Parathyroid adenoma (tissue), 2 donors: ENCODE results near the gene SLC5A7.

Experiments
- H2AFZ ChIP-seq: fragments of 300-600 bp; sonication (generic); one replicate; pipeline ENCODE4 v1.7.0; 2017; ENCODE audit warnings: antibody characterized with exemption, mild to moderate bottlenecking
- H3K27ac ChIP-seq: fragments of 300-600 bp; sonication (generic); one replicate; pipeline ENCODE4 v1.7.0; 2017
- H3K27me3 ChIP-seq: fragments of 300-600 bp; sonication (generic); one replicate; pipeline ENCODE4 v1.7.0; 2017; ENCODE audit warnings: low read length; ENCODE audit not compliant: control insufficient read depth, insufficient read depth
- H3K36me3 ChIP-seq: fragments of 300-600 bp; sonication (generic); one replicate; pipeline ENCODE4 v1.7.0; 2017; ENCODE audit warnings: low read length; ENCODE audit not compliant: control insufficient read depth, insufficient read depth
- H3K4me1 ChIP-seq: fragments of 300-600 bp; sonication (generic); one replicate; pipeline ENCODE4 v1.7.0; 2017; ENCODE audit warnings: control low read depth
- H3K4me2 ChIP-seq: fragments of 300-600 bp; sonication (generic); one replicate; pipeline ENCODE4 v1.7.0; 2017; ENCODE audit warnings: low read length
- H3K4me3 ChIP-seq: fragments of 300-600 bp; sonication (generic); one replicate; pipeline ENCODE4 v1.7.0; 2017; ENCODE audit warnings: low read depth, low read length
- H3K79me2 ChIP-seq: fragments of 300-600 bp; sonication (generic); one replicate; pipeline ENCODE4 v1.7.0; 2017; ENCODE audit warnings: control low read depth
- H3K9ac ChIP-seq: fragments of 300-600 bp; sonication (generic); one replicate; pipeline ENCODE4 v1.7.0; 2017; ENCODE audit warnings: mild to moderate bottlenecking
- H3K9me3 ChIP-seq: fragments of 300-600 bp; sonication (generic); one replicate; pipeline ENCODE4 v1.7.0; 2017; ENCODE audit warnings: low read length; ENCODE audit not compliant: control insufficient read depth
- TF ChIP-seq, protein P1 (sequence below): fragments of 300-600 bp; sonication (generic); IDR thresholded peaks from one replicate; pipeline ENCODE4 v1.7.0; 2017; ENCODE audit warnings: antibody characterized with exemption, mild to moderate bottlenecking
- donor health status: primary hyperparathyroidism.

Gene SLC5A7

DNA sequence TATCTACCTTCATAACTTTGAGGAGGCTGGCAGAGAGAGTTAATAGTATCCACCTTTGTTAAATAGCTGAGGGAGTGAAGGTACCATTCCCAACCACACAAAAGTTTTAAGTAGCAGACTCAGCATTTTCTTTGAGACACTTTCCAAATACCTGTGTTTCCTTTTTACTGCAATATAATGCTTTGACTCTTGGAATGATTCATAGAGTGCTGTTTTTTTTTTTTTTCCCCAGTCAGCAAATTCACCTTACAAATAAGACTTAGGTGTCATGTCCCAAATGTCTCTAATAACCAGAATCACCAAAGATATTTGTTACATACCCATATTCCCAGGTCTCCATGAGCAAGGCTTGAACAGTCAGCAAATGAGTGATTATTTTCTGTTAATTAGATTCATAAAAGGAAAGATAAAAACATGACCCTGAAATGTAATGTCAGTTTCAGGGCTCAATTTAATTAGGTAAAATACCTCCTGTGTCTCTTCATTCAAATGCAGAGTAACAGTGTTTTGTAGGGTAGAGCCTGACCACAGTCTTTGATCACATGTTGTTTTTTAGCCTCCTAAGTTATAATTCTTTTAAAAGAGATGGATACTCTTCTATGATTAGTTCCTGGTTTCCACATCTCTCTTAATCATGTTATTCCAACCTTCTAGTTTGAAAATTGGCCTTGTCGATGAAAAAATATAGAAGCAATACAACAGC lies 39.9 kb downstream of the SLC5A7 start:
- Histone ChIP-seq H3K9ac (no peak overlapping the region), H3K9me3 (no peaks in the 10 kb centered on the region), H3K4me2 (no peak overlapping the region), H3K79me2 (no peaks in the 10 kb centered on the region), H3K27ac (no peak overlapping the region), H3K27me3 (no peaks in the 10 kb centered on the region), H3K36me3 (no peaks in the 10 kb centered on the region), H3K4me3 (no peak overlapping the region), H2AFZ (no peak overlapping the region), H3K4me1 (no peaks in the 10 kb centered on the region)
- TF ChIP-seq, protein P1, sequence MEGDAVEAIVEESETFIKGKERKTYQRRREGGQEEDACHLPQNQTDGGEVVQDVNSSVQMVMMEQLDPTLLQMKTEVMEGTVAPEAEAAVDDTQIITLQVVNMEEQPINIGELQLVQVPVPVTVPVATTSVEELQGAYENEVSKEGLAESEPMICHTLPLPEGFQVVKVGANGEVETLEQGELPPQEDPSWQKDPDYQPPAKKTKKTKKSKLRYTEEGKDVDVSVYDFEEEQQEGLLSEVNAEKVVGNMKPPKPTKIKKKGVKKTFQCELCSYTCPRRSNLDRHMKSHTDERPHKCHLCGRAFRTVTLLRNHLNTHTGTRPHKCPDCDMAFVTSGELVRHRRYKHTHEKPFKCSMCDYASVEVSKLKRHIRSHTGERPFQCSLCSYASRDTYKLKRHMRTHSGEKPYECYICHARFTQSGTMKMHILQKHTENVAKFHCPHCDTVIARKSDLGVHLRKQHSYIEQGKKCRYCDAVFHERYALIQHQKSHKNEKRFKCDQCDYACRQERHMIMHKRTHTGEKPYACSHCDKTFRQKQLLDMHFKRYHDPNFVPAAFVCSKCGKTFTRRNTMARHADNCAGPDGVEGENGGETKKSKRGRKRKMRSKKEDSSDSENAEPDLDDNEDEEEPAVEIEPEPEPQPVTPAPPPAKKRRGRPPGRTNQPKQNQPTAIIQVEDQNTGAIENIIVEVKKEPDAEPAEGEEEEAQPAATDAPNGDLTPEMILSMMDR, result no peak

DNA sequence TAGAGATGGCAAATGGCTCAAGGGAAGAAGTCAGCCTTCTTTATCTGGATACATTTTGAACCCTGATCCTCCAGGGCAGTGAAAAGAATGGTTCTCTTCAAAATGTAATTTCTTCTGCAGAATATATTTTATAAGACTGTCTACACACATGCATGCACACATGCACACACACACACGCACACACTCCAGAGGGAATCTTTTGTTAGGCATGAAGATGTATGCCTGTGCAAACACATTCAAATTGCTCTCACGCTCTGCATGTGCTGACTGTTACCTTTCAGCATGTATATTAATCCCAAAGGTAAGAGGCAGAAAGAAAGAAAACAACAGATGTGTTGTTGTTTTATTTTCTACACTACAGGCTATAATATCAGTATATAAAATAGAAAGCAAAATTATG lies 43.2 kb downstream of the SLC5A7 start:
- TF ChIP-seq, protein P1, result no peak
- Histone ChIP-seq H3K4me3 (no peak overlapping the region), H3K27ac (no peak overlapping the region), H3K4me1 (no peaks in the 10 kb centered on the region), H3K4me2 (no peak overlapping the region), H3K9me3 (no peaks in the 10 kb centered on the region), H3K36me3 (no peaks in the 10 kb centered on the region), H3K79me2 (no peaks in the 10 kb centered on the region), H3K9ac (no peak overlapping the region), H2AFZ (no peak overlapping the region), H3K27me3 (no peaks in the 10 kb centered on the region)

DNA sequence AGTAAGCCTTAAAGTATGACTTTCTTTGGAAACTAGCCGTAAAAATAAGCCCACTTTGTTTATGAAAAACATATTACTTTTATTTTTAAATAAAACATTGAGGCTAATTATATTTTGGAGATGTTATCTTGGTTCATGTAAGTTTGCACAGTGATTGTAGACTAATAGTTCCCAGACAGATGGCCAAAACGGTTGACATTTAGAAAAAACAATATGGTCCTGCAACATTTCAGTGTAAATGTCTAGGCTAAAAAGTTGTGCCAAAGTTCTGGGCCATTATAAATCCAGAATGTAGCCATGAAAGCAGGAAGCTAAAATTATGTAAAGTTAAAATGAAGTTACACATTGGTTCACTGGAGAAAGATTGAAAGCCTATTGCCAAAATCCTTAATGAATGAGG lies 43.6 kb downstream of the SLC5A7 start:
- H3K27ac ChIP-seq, result no peak overlapping the region
- no peaks in the 10 kb centered on the region for H3K27me3 ChIP-seq
- no peak overlapping the region for H3K4me2 ChIP-seq
- H3K9me3 ChIP-seq, result no peaks in the 10 kb centered on the region
- no peaks in the 10 kb centered on the region for H3K36me3 ChIP-seq
- TF ChIP-seq, protein P1, result no peak
- no peak overlapping the region for H3K4me3 ChIP-seq
- no peak overlapping the region for H2AFZ ChIP-seq
- H3K79me2 ChIP-seq, result no peaks in the 10 kb centered on the region
- H3K9ac ChIP-seq, result no peak overlapping the region
- no peaks in the 10 kb centered on the region for H3K4me1 ChIP-seq

DNA sequence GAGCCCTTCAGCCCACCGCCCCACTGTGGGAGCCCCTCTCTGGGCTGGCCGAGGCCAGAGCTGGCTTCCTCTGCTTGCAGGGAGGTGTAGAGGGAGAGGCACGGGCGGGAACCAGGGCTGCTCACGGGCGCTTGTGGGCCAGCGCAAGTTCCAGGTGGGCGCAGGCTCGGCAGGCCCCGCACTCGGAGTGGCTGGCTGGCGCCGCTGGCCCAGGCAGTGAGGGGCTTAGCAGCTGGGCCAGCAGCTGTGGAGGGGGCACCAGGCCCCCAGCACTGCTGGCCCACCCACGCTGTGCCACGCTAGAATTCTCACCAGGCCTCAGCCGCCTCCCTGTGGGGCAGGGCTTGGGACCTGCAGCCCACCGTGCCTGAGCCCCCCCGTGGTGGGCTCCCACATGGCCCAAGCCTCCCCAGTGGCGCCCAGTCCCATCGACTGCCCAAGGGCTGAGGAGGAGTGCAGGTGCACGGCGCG lies 45.2 kb downstream of the SLC5A7 start:
- TF ChIP-seq, protein P1, result no peak
- no peaks in the 10 kb centered on the region for H3K4me1 ChIP-seq
- H3K9me3 ChIP-seq, result no peaks in the 10 kb centered on the region
- H3K9ac ChIP-seq, result no peak overlapping the region
- no peak overlapping the region for H3K27ac ChIP-seq
- H2AFZ ChIP-seq, result no peak overlapping the region
- H3K36me3 ChIP-seq, result no peaks in the 10 kb centered on the region
- H3K4me3 ChIP-seq, result no peak overlapping the region
- no peaks in the 10 kb centered on the region for H3K27me3 ChIP-seq
- H3K79me2 ChIP-seq, result no peaks in the 10 kb centered on the region
- H3K4me2 ChIP-seq, result no peak overlapping the region

DNA sequence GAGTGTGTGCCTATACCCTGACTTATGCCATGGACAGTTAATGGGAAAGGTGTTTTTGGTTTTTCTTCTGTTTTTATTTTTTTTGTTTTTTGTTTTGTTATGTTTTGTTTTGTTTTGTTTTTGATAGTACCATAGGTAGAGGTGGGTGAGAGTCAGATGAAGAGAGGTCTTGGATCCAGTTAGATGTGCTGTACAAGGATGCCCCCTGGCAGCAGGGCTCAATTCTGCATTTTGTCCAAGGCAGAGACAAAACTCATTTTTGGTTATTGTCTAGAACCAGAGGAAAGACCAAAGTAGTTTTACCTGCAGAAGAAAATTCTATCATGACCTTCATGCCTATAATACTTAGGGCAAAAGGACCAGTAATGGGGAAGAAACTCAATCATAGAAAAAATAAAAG lies 48.5 kb downstream of the SLC5A7 start:
- H3K9me3 ChIP-seq, result no peaks in the 10 kb centered on the region
- H3K4me3 ChIP-seq, result no peak overlapping the region
- no peaks in the 10 kb centered on the region for H3K4me1 ChIP-seq
- no peak overlapping the region for H3K4me2 ChIP-seq
- no peaks in the 10 kb centered on the region for H3K36me3 ChIP-seq
- H3K27me3 ChIP-seq, result no peaks in the 10 kb centered on the region
- no peak overlapping the region for H3K9ac ChIP-seq
- H3K27ac ChIP-seq, result no peak overlapping the region
- no peaks in the 10 kb centered on the region for H3K79me2 ChIP-seq
- no peak overlapping the region for H2AFZ ChIP-seq
- TF ChIP-seq, protein P1, result no peak
